Mucosa of descending colon (tissue), 3 donors: Measurements from ENCODE around the gene CHST5. TPM values are rescaled to one million over a fixed set of nuclear protein-coding genes. Genes with fewer than 3 reads are reported as not detected.

ENCODE experiments used
- ATAC-seq: fragments of 200-7000 bp; cut with Tn5 transposase; one replicate; pipeline ENCODE4 v1.9.1; 2020; ENCODE audit warnings: mild to moderate bottlenecking, moderate library complexity
- DNase-seq, 3 donors: peaks; one replicate each; pipeline ENCODE4 v3.0.0-alpha.2; 2020
- H3K36me3 ChIP-seq: fragments of 200-600 bp; one replicate; pipeline ENCODE4 v1.8.0; 2021; ENCODE audit warnings: low read depth, mild to moderate bottlenecking
- H3K4me1 ChIP-seq: fragments of 200-600 bp; one replicate; pipeline ENCODE4 v1.8.0; 2021; ENCODE audit warnings: low read depth, mild to moderate bottlenecking
- H3K4me3 ChIP-seq: fragments of 200-600 bp; one replicate; pipeline ENCODE4 v1.8.0; 2021; ENCODE audit warnings: mild to moderate bottlenecking
- H3K9me3 ChIP-seq: fragments of 200-600 bp; one replicate; pipeline ENCODE4 v1.8.0; 2021; ENCODE audit warnings: mild to moderate bottlenecking
- CTCF ChIP-seq: fragments of 200-600 bp; IDR thresholded peaks from one replicate; pipeline ENCODE4 v1.8.0; 2022; ENCODE audit warnings: antibody characterized with exemption, mild to moderate bottlenecking
- intact Hi-C, 2 donors: fragments of 100-400 bp; cut with DNase I in 1 of 2; cut with micrococcal nuclease in 1 of 2; formaldehyde crosslinking; loops; one replicate each; pipeline versions ENCODE4 v1.11.0 to v1.11.1; 2022; cut with DNase I, micrococcal nuclease
- total RNA-seq, 3 donors: library from RNA; stranded (reverse); fragmentation: NEBNext Ultra II Directional in 2 of 3; extraction: Animal tissue kit (Norgen Biotek cat#: 25700) in 2 of 3; gene quantifications; one replicate each; pipeline versions ENCODE4 v1.2.1 to v1.2.4, GENCODE V29; 2021 to 2023
- donor health status: DM: no; HTN: no; CAD: no; lungs with moderate emphysema.
- donor health status: DM: no; HTN: no; CAD: no.
- donor health status: DM: no; HTN: yes; CAD: no.

Gene CHST5
- total RNA-seq, 3 donors from 2014 or later, result 27.4 to 111 (median 105) TPM

- no peak for DNase-seq
- ATAC-seq, result no peak
- H3K4me3 ChIP-seq, result no peak overlapping the region
- H3K4me1 ChIP-seq, result peaks cover 18% of the 10 kb centered on the region
- TF ChIP-seq CTCF, result no peak
- H3K9me3 ChIP-seq, result no peaks in the 10 kb centered on the region
- intact Hi-C loops, result no loop called here
- H3K36me3 ChIP-seq, result no peaks in the 10 kb centered on the region
These were observed 32.0 kb upstream of the CHST5 start for GRCh38 chr16:75567911-75568310.

- intact Hi-C loops, result no loop called here
- ATAC-seq (peak; percentile 4), DNase-seq (peak in 1 of 3 donors; percentile 53)
- peaks cover 18% of the 10 kb centered on the region for H3K4me1 ChIP-seq
- no peak for TF ChIP-seq CTCF
- no peaks in the 10 kb centered on the region for H3K9me3 ChIP-seq
- no peaks in the 10 kb centered on the region for H3K36me3 ChIP-seq
- H3K4me3 ChIP-seq, result peak overlapping the region; percentile 85
These were observed 30.9 kb upstream of the CHST5 start for GRCh38 chr16:75566758-75567255.

- Histone ChIP-seq H3K4me3 (peak within 1 kb of the TSS; percentile 85), H3K9me3 (no peaks in the 10 kb centered on the region), H3K4me1 (peaks cover 18% of the 10 kb centered on the region), H3K36me3 (no peaks in the 10 kb centered on the region)
- ATAC-seq, result peak; percentile 93
- intact Hi-C loops, result no loop called here
- DNase-seq, result peak; percentile 90 to 94 (median 92)
- TF ChIP-seq CTCF, result no peak
These were observed 30.3 kb upstream of the CHST5 start, which contains the start of gene GABARAPL2 for GRCh38 chr16:75566040-75566757. Gene GABARAPL2, plus strand, starts transcription at chr16:75566379. Its CDS starts 108 bp downstream, at chr16:75566487.

GRCh38 chr16:75565640-75566039 is 29.7 kb upstream of the CHST5 start:
- no peak for DNase-seq
- ATAC-seq, result peak; percentile 21
- peak overlapping the region; percentile 85 for H3K4me3 ChIP-seq
- TF ChIP-seq CTCF, result no peak
- H3K9me3 ChIP-seq, result no peaks in the 10 kb centered on the region
- peaks cover 18% of the 10 kb centered on the region for H3K4me1 ChIP-seq
- H3K36me3 ChIP-seq, result no peaks in the 10 kb centered on the region
- intact Hi-C loops, result no loop called here

GRCh38 chr16:75559564-75560372 is 23.9 kb upstream of the CHST5 start:
- H3K4me1 ChIP-seq, result peaks cover 7% of the 10 kb centered on the region
- H3K4me3 ChIP-seq, result no peak overlapping the region
- H3K36me3 ChIP-seq, result no peaks in the 10 kb centered on the region
- intact Hi-C loops, result no loop called here
- no peaks in the 10 kb centered on the region for H3K9me3 ChIP-seq
- ATAC-seq, result no peak
- no peak for DNase-seq
- no peak for TF ChIP-seq CTCF
